Stimulated activated CD4-positive, alpha-beta T cell treated with anti-CD3 and anti-CD28 coated beads, Interleukin-1b, Interleukin-23, amount 100 ng/mL, for 24 hours (primary cell): ENCODE data around the gene CISD3.
A peak's percentile ranks its signal among the peaks of the same experiment; 100 is the strongest.

Experiments used
- DNase-seq, 4 experiments: peaks; one replicate each; pipeline ENCODE4 v3.0.0-alpha.2; 2020; ENCODE audit warnings: low read depth in 4 of 4, low spot score in 1 of 4

Gene CISD3

GRCh38 chr17:38729886-38730525, at the start of gene CISD3:
Gene CISD3, plus strand, starts transcription at chr17:38730341. Its CDS starts 18 bp downstream, at chr17:38730359.
- peak in 3 of 4 experiments; percentile 74 to 86 (median 76) for DNase-seq

- DNase-seq = no peak
These were observed 49.0 kb upstream of the CISD3 start for GRCh38 chr17:38681096-38681495.

GRCh38 chr17:38685491-38685890, 44.6 kb upstream of the CISD3 start:
- DNase-seq = no peak

- no peak for DNase-seq
These were observed 42.9 kb upstream of the CISD3 start for GRCh38 chr17:38687286-38687685.

GRCh38 chr17:38690386-38690785, 39.8 kb upstream of the CISD3 start:
- no peak for DNase-seq

- DNase-seq = no peak
These were observed 39.0 kb upstream of the CISD3 start for GRCh38 chr17:38691154-38691553.

GRCh38 chr17:38693700-38694329, 36.3 kb upstream of the CISD3 start:
- no peak for DNase-seq

GRCh38 chr17:38697061-38697820, 32.9 kb upstream of the CISD3 start:
- DNase-seq = no peak

- no peak for DNase-seq
These were observed 31.4 kb upstream of the CISD3 start for GRCh38 chr17:38698760-38699159.

- peak; percentile 57 to 81 (median 72) for DNase-seq
These were observed 28.5 kb upstream of the CISD3 start for GRCh38 chr17:38701504-38702165.

- peak; percentile 40 to 78 (median 64) for DNase-seq
These were observed 27.8 kb upstream of the CISD3 start for GRCh38 chr17:38702166-38702915.

GRCh38 chr17:38702916-38703741, 27.0 kb upstream of the CISD3 start:
- DNase-seq = no peak

- peak; percentile 67 to 92 (median 80) for DNase-seq
These were observed 26.2 kb upstream of the CISD3 start for GRCh38 chr17:38703742-38704605.

- peak in 2 of 4 experiments; percentile 59 to 66 for DNase-seq
These were observed 25.3 kb upstream of the CISD3 start, which contains the start of gene MLLT6 for GRCh38 chr17:38704606-38705522. Gene MLLT6, plus strand, starts transcription at chr17:38705273. Its CDS starts 360 bp downstream, at chr17:38705633.

GRCh38 chr17:38705523-38705802, 24.7 kb upstream of the CISD3 start:
- DNase-seq = no peak

GRCh38 chr17:38705803-38706504, 24.2 kb upstream of the CISD3 start:
- peak in 1 of 4 experiments; percentile 39 for DNase-seq

- peak in 1 of 4 experiments; percentile 33 for DNase-seq
These were observed 23.5 kb upstream of the CISD3 start for GRCh38 chr17:38706505-38707216.
